Progenitor cell of endocrine pancreas (in vitro differentiated cells): Measurements from ENCODE around the gene CXCL14. TPM values are rescaled to one million over a fixed set of nuclear protein-coding genes. Genes with fewer than 3 reads are reported as not detected.

Experiments used
- DNase-seq: peaks from one replicate; pipeline ENCODE4 v3.0.0; 2021; ENCODE audit warnings: low spot score; ENCODE audit not compliant: unreplicated experiment
- H3K27ac Mint-ChIP-seq: 2 replicates; pipeline ENCODE4 v1.8.0; 2021; ENCODE audit warnings: mild to moderate bottlenecking, moderate library complexity, mixed read lengths
- H3K27me3 Mint-ChIP-seq: 2 replicates; pipeline ENCODE4 v1.8.0; 2021; ENCODE audit warnings: mixed read lengths
- H3K36me3 Mint-ChIP-seq: 2 replicates; pipeline ENCODE4 v1.8.0; 2022; ENCODE audit warnings: mixed read lengths; ENCODE audit not compliant: insufficient read depth
- H3K4me1 Mint-ChIP-seq: 2 replicates; pipeline ENCODE4 v1.8.0; 2021; ENCODE audit warnings: low read depth, mixed read lengths
- H3K4me3 Mint-ChIP-seq: 2 replicates; pipeline ENCODE4 v1.8.0; 2021; ENCODE audit warnings: low read depth, mild to moderate bottlenecking, moderate library complexity, mixed read lengths
- H3K9me3 Mint-ChIP-seq: 2 replicates; pipeline ENCODE4 v1.8.0; 2021; ENCODE audit warnings: low read depth, mixed read lengths
- CTCF ChIP-seq: fragments of 200-600 bp; sonication (generic); IDR thresholded peaks from one replicate; pipeline ENCODE4 v1.5.0; 2021; ENCODE audit warnings: antibody characterized with exemption, mild to moderate bottlenecking; ENCODE audit not compliant: unreplicated experiment
- total RNA-seq: library from RNA; stranded (reverse); gene quantifications from 2 replicates; pipeline ENCODE4 v1.2.1, GENCODE V29; 2021

Gene CXCL14
- total RNA-seq, 1 donor from 2014 or later: 6.1 TPM

GRCh38 chr5:135537745-135538144 lies 41.0 kb downstream of the CXCL14 start:
- Mint-ChIP-seq H3K36me3 (no peaks in the 10 kb centered on the region), H3K9me3 (no peaks in the 10 kb centered on the region), H3K27me3 (peaks cover 96% of the 10 kb centered on the region), H3K4me3 (no peak overlapping the region), H3K27ac (no peak overlapping the region), H3K4me1 (peaks cover 5% of the 10 kb centered on the region)
- no peak for TF ChIP-seq CTCF
- no peak for DNase-seq

- DNase-seq: no peak
- no peaks in the 10 kb centered on the region for H3K36me3 Mint-ChIP-seq
- no peaks in the 10 kb centered on the region for H3K9me3 Mint-ChIP-seq
- no peak overlapping the region for H3K27ac Mint-ChIP-seq
- peaks cover 5% of the 10 kb centered on the region for H3K4me1 Mint-ChIP-seq
- H3K4me3 Mint-ChIP-seq: no peak overlapping the region
- TF ChIP-seq CTCF: no peak
- H3K27me3 Mint-ChIP-seq: peaks cover 96% of the 10 kb centered on the region
These were observed 41.5 kb downstream of the CXCL14 start for GRCh38 chr5:135537271-135537670.

GRCh38 chr5:135535820-135536801 lies 42.7 kb downstream of the CXCL14 start, which contains the start of gene NEUROG1:
NEUROG1 (minus strand) TSS chr5:135535964; CDS start chr5:135535690, 274 bp downstream.
- peaks cover 5% of the 10 kb centered on the region for H3K4me1 Mint-ChIP-seq
- peaks cover 96% of the 10 kb centered on the region for H3K27me3 Mint-ChIP-seq
- no peaks in the 10 kb centered on the region for H3K36me3 Mint-ChIP-seq
- H3K4me3 Mint-ChIP-seq: peak within 1 kb of the TSS; percentile 50
- H3K27ac Mint-ChIP-seq: peak within 1 kb of the TSS; percentile 3
- no peak for DNase-seq
- H3K9me3 Mint-ChIP-seq: no peaks in the 10 kb centered on the region
- TF ChIP-seq CTCF: no peak

- peaks cover 96% of the 10 kb centered on the region for H3K27me3 Mint-ChIP-seq
- DNase-seq: no peak
- H3K4me1 Mint-ChIP-seq: peaks cover 5% of the 10 kb centered on the region
- no peak overlapping the region for H3K27ac Mint-ChIP-seq
- H3K9me3 Mint-ChIP-seq: no peaks in the 10 kb centered on the region
- TF ChIP-seq CTCF: no peak
- H3K4me3 Mint-ChIP-seq: no peak overlapping the region
- no peaks in the 10 kb centered on the region for H3K36me3 Mint-ChIP-seq
These were observed 43.4 kb downstream of the CXCL14 start for GRCh38 chr5:135535420-135535819.

- TF ChIP-seq CTCF: peak; percentile 28
- peak overlapping the region; percentile 3 for H3K27ac Mint-ChIP-seq
- peaks cover 96% of the 10 kb centered on the region for H3K27me3 Mint-ChIP-seq
- peaks cover 4% of the 10 kb centered on the region for H3K9me3 Mint-ChIP-seq
- H3K4me1 Mint-ChIP-seq: peaks cover 5% of the 10 kb centered on the region
- H3K4me3 Mint-ChIP-seq: peak overlapping the region; percentile 50
- no peak for DNase-seq
- H3K36me3 Mint-ChIP-seq: no peaks in the 10 kb centered on the region
These were observed 44.0 kb downstream of the CXCL14 start for GRCh38 chr5:135534609-135535419.
